CD4-positive, alpha-beta T cell (primary cell): ENCODE results near the gene EPHA4. TPM values are rescaled to one million over a fixed set of nuclear protein-coding genes. Genes with fewer than 3 reads are reported as not detected.

ENCODE experiments used
- ATAC-seq: fragments of 200-7000 bp; cut with Tn5 transposase; one replicate; pipeline ENCODE4 v1.10.0; 2022; ENCODE audit warnings: mild to moderate bottlenecking; ENCODE audit not compliant: poor library complexity
- CTCF ChIA-PET: fragments of 350-600 bp; sonication (Branson Sonifier 250); formaldehyde crosslinking; loops from one replicate; lab custom pipeline; 2021; ENCODE audit warnings: antibody characterized with exemption, inconsistent platforms; lab: Charles Lee
- POLR2A ChIA-PET: fragments of 350-600 bp; sonication (Branson Sonifier 250); formaldehyde crosslinking; loops from one replicate; lab custom pipeline; 2021; ENCODE audit warnings: antibody characterized with exemption, inconsistent platforms; lab: Charles Lee
- DNase-seq, 14 experiments: peaks; one replicate each; pipeline ENCODE4 v3.0.0-alpha.2; 2013 to 2020; ENCODE audit warnings: mixed read lengths in 2 of 14
- H3K27ac ChIP-seq, 2 donors: one replicate each; pipeline versions ENCODE4 v1.5.1 to v1.7.0; 2013; ENCODE audit warnings: low read length in 2 of 2, low read depth in 1 of 2, mild to moderate bottlenecking in 1 of 2
- H3K27me3 ChIP-seq, 2 experiments: 1 replicate in 1 of 2; 2 replicates in 1 of 2; pipeline versions ENCODE4 v1.6.1 to v1.7.0; 2013; ENCODE audit warnings: low read length in 2 of 2, control low read depth in 1 of 2, mild to moderate bottlenecking in 1 of 2, moderate library complexity in 1 of 2; ENCODE audit not compliant: insufficient read depth in 2 of 2, control insufficient read depth in 1 of 2
- H3K36me3 ChIP-seq: one replicate; pipeline ENCODE4 v1.6.1; 2013; ENCODE audit warnings: low read length, control low read depth; ENCODE audit not compliant: insufficient read depth
- H3K4me1 ChIP-seq: one replicate; pipeline ENCODE4 v1.6.1; 2013; ENCODE audit warnings: low read length, control low read depth; ENCODE audit not compliant: insufficient read depth
- H3K4me3 ChIP-seq: one replicate; pipeline ENCODE4 v1.5.1; 2013; ENCODE audit warnings: mild to moderate bottlenecking, low read length, moderate library complexity
- H3K9me3 ChIP-seq, 2 experiments: 1 replicate in 1 of 2; 2 replicates in 1 of 2; pipeline versions ENCODE4 v1.6.1 to v1.7.0; 2013; ENCODE audit warnings: low read length in 2 of 2, mild to moderate bottlenecking in 2 of 2, control low read depth in 1 of 2, moderate library complexity in 1 of 2; ENCODE audit not compliant: control insufficient read depth in 1 of 2, insufficient read depth in 1 of 2
- H3K27ac Mint-ChIP-seq: one replicate; pipeline ENCODE4 v1.8.0; 2020; ENCODE audit warnings: mixed read lengths
- H3K27me3 Mint-ChIP-seq: one replicate; pipeline ENCODE4 v1.8.0; 2021; ENCODE audit warnings: mixed read lengths
- H3K36me3 Mint-ChIP-seq: one replicate; pipeline ENCODE4 v1.8.0; 2021; ENCODE audit warnings: low read depth, mixed read lengths
- H3K4me1 Mint-ChIP-seq: one replicate; pipeline ENCODE4 v1.8.0; 2021; ENCODE audit warnings: low read depth, mixed read lengths
- H3K4me3 Mint-ChIP-seq: one replicate; pipeline ENCODE4 v1.8.0; 2020; ENCODE audit warnings: mild to moderate bottlenecking, mixed read lengths
- H3K9me3 Mint-ChIP-seq: one replicate; pipeline ENCODE4 v1.8.0; 2020; ENCODE audit warnings: mixed read lengths
- intact Hi-C, 2 experiments: fragments of 100-400 bp; cut with DNase I in 1 of 2; cut with micrococcal nuclease in 1 of 2; formaldehyde crosslinking; loops; one replicate each; pipeline versions ENCODE4 v1.15.1 to v1.9.0; 2023 to 2025; cut with DNase I, micrococcal nuclease
- total RNA-seq, 174 experiments: library from RNA in 2 of 174; stranded (reverse) in 2 of 174; gene quantifications; one replicate each; pipeline ENCODE4 v1.2.3 and lab custom pipeline; 2021 to 2026
- TF ChIP-seq, protein P1 (sequence below): fragments of 200-600 bp; IDR thresholded peaks from one replicate; pipeline ENCODE4 v1.8.0; 2022; ENCODE audit warnings: antibody characterized with exemption, mild to moderate bottlenecking

The EPHA4 gene
- total RNA-seq, 2 experiments from 2014 or later: 85.7 to 86.5 TPM

GRCh38 chr2:221501210-221501882 is 70.8 kb downstream of the EPHA4 start:
- H3K27me3 ChIP-seq: no peaks in the 10 kb centered on the region
- TF ChIP-seq, protein P1, sequence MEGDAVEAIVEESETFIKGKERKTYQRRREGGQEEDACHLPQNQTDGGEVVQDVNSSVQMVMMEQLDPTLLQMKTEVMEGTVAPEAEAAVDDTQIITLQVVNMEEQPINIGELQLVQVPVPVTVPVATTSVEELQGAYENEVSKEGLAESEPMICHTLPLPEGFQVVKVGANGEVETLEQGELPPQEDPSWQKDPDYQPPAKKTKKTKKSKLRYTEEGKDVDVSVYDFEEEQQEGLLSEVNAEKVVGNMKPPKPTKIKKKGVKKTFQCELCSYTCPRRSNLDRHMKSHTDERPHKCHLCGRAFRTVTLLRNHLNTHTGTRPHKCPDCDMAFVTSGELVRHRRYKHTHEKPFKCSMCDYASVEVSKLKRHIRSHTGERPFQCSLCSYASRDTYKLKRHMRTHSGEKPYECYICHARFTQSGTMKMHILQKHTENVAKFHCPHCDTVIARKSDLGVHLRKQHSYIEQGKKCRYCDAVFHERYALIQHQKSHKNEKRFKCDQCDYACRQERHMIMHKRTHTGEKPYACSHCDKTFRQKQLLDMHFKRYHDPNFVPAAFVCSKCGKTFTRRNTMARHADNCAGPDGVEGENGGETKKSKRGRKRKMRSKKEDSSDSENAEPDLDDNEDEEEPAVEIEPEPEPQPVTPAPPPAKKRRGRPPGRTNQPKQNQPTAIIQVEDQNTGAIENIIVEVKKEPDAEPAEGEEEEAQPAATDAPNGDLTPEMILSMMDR: no peak
- H3K36me3 ChIP-seq: no peaks in the 10 kb centered on the region
- H3K27ac ChIP-seq: no peak overlapping the region
- H3K9me3 ChIP-seq: no peaks in the 10 kb centered on the region
- Mint-ChIP-seq H3K9me3 (no peaks in the 10 kb centered on the region), H3K36me3 (peaks cover 14% of the 10 kb centered on the region), H3K4me1 (peaks cover 36% of the 10 kb centered on the region), H3K27me3 (no peaks in the 10 kb centered on the region), H3K27ac (no peak overlapping the region), H3K4me3 (no peak overlapping the region)
- POLR2A ChIA-PET: interaction anchor here (2.3 to 2.5 kb wide), 2 partner anchors 17 to 29 kb away, joined by 10 to 24 read pairs; no protein-coding TSS in a partner anchor
- intact Hi-C loops: loop anchor here in 1 of 2 experiments (5.0 kb wide), 1 partner anchor 71 kb away; the partner anchor contains the start of gene EPHA4
- ATAC-seq: no peak
- H3K4me1 ChIP-seq: peaks cover 4% of the 10 kb centered on the region
- DNase-seq: no peak
- H3K4me3 ChIP-seq: no peak overlapping the region
- CTCF ChIA-PET: no interaction called here

- no peak overlapping the region for H3K27ac ChIP-seq
- peaks cover 5% of the 10 kb centered on the region for H3K36me3 ChIP-seq
- Mint-ChIP-seq H3K4me3 (no peak overlapping the region), H3K27me3 (no peaks in the 10 kb centered on the region), H3K9me3 (no peaks in the 10 kb centered on the region), H3K4me1 (peaks cover 36% of the 10 kb centered on the region), H3K36me3 (peaks cover 19% of the 10 kb centered on the region), H3K27ac (no peak overlapping the region)
- no peaks in the 10 kb centered on the region for H3K27me3 ChIP-seq
- H3K4me1 ChIP-seq: peaks cover 4% of the 10 kb centered on the region
- TF ChIP-seq, protein P1: no peak
- ChIA-PET CTCF (interaction anchor here (1.2 to 1.8 kb wide), 3 partner anchors 12 to 76 kb away, joined by 3 to 8 read pairs (median 3); partner anchors contain the start of gene EPHA4), POLR2A (interaction anchor here (2.1 to 2.5 kb wide), 3 partner anchors 18 to 72 kb away, joined by 10 to 24 read pairs (median 15); partner anchors contain the start of gene EPHA4)
- H3K9me3 ChIP-seq: no peaks in the 10 kb centered on the region
- DNase-seq (no peak), ATAC-seq (no peak)
- H3K4me3 ChIP-seq: no peak overlapping the region
- intact Hi-C loops: loop anchor here (1.0 to 5.0 kb wide), 2 partner anchors 72 to 73 kb away; partner anchors contain the start of gene EPHA4 (in 1 of the 2)
Observed at GRCh38 chr2:221500501-221501209, 71.4 kb downstream of the EPHA4 start.

DNA sequence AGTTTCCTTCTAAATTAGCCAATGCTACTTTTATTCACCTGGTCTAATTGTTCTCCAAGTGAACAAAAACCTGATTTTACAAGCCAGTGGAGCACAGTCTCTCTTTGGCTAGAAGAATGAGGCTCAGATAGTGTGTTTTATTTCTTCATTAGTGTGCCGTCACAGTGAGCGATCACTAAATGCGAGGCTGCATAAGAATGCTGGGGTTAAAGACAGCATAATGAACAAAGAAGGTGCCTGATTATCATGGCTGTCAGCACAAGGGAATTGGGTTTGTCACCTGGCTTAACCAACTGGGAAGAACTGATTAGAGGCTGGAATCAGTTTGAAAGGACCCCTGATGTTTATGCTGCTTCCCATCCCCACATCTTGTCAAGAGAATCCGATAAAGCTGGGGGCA is 76.4 kb downstream of the EPHA4 start:
- peaks cover 11% of the 10 kb centered on the region for H3K4me1 Mint-ChIP-seq
- no peak overlapping the region for H3K4me3 ChIP-seq
- POLR2A ChIA-PET: interaction anchor here (1.3 to 1.9 kb wide), 2 partner anchors 11 to 22 kb away, joined by 3 to 7 read pairs; no protein-coding TSS in a partner anchor
- ATAC-seq (no peak), DNase-seq (no peak)
- H3K4me3 Mint-ChIP-seq: no peak overlapping the region
- H3K36me3 ChIP-seq: peaks cover 5% of the 10 kb centered on the region
- TF ChIP-seq, protein P1: no peak
- no peaks in the 10 kb centered on the region for H3K4me1 ChIP-seq
- no peaks in the 10 kb centered on the region for H3K27me3 ChIP-seq
- intact Hi-C loops: no loop called here
- CTCF ChIA-PET: no interaction called here
- H3K9me3 Mint-ChIP-seq: no peaks in the 10 kb centered on the region
- no peak overlapping the region for H3K27ac Mint-ChIP-seq
- no peaks in the 10 kb centered on the region for H3K27me3 Mint-ChIP-seq
- H3K27ac ChIP-seq: no peak overlapping the region
- no peaks in the 10 kb centered on the region for H3K9me3 ChIP-seq
- peaks cover 50% of the 10 kb centered on the region for H3K36me3 Mint-ChIP-seq
